NCI-H82 (cell line): ENCODE measurements around the gene IQCF2.
"Not testable (repeated sequence)": the region's sequence is repeated elsewhere in the genome, so short reads cannot be mapped to it uniquely, and the experiment has no call there.

ENCODE experiments used
- DNase-seq: peaks from one replicate; lab custom pipeline; 2025; lab: John Stamatoyannopoulos, UW

IQCF2 gene

GRCh38 chr3:51879937-51880336, 18.5 kb downstream of the IQCF2 start:
- DNase-seq, result no peak

DNA sequence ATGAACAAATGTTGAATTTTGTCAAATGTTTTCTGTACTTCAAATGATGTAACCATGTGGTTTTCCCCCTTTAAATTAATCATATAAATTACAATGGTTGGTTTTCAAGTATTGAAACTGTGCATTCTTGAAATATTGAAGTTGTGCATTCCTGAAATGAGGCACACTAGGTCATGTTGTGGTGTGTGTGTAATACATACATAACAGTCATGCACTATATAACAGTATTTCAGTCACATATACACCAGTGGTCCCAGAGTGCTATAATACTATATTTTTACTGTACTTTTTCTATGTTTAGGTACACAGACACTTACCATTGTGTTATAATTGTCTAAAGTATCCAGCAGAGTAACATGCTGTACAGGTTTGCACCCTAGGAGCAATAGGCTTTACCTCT, 25.0 kb downstream of the IQCF2 start:
- DNase-seq, result no peak

DNA sequence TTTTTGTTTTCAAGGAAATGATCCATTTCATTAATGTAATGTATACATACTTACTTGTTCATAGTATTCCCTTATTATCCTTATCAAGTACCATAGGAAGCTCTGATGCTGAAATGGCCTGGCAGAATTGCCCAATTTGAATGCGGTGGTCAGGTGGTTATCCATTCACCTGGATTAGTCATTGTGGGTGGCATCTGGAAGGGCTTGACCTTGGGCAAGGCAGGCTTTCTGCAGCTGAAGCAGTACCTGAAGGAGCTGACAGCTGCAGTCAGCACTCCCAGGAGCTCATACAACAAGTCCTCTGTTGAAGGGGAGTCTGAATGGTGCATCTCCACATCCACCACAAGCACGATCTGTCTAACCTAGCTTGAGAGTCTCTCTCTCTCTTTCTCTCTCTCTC, 26.2 kb downstream of the IQCF2 start:
- no peak for DNase-seq

GRCh38 chr3:51888463-51889105, 27.2 kb downstream of the IQCF2 start:
- no peak for DNase-seq

GRCh38 chr3:51891242-51892039, 30.0 kb downstream of the IQCF2 start:
- DNase-seq, result no peak

GRCh38 chr3:51894391-51894790, 33.0 kb downstream of the IQCF2 start:
- no peak for DNase-seq

- DNase-seq, result no peak
These were observed 33.5 kb downstream of the IQCF2 start for GRCh38 chr3:51894939-51895338.

- DNase-seq, result no peak
These were observed 35.3 kb downstream of the IQCF2 start for GRCh38 chr3:51896607-51897305.

DNA sequence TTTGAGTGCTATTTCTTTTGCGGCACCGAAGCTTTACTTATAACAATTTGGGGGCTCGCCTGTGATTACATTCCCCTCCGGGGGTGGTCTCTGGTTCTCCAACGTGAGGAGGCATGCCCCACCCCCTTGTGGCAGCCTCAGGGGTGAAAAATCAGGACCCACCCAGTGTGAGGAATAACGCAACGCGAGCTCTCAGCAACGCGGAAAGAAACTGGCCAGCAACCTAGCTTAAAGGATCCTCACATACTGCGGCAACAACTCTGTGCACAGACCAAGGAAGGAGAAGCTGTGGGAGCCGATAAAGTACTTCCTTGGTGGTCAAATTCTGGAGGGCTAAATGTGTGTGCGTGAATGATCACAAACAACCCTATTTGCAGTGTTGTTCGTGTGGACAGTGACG, 36.0 kb downstream of the IQCF2 start:
- no peak for DNase-seq

DNA sequence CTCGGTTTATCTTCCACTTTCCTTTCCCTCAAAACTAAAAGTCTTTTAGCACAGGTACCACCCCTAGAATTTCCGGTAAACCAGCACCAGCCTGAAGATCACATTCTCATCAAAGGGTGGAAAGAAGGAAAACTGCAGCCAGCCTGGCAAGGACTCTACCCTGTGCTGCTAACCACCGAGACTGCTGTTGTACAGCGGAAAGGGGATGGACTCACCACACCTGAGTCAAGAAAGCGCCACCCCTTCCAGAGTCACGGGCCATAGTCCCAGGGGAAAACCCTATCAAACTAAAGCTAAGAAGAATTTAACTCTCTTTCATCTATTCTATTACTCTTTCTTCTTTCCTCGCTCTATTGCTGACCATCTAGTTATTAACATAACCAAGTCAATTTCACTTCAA, 38.6 kb downstream of the IQCF2 start:
- DNase-seq, result not testable (repeated sequence)

DNA sequence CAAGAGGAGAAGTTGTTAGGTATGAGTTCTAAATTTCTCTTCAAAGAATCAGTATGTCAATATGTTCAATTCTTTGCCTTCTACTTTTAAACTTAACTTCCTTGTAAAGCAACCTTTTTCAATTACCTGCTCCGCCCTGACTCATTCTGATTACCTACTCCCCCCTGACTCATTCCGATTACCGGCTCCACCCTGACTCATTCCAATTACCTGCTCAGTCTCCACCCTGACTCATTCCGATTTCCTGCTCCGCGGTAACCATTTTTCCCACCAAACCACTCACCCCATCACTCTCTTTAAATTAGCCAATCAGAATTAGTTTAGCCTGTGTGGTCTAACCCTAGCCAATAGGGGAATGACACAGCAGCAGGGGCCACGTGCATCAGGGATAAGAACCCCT, 40.9 kb downstream of the IQCF2 start:
- DNase-seq, result not testable (repeated sequence)

GRCh38 chr3:51904034-51904823, 42.8 kb downstream of the IQCF2 start:
- no peak for DNase-seq

DNA sequence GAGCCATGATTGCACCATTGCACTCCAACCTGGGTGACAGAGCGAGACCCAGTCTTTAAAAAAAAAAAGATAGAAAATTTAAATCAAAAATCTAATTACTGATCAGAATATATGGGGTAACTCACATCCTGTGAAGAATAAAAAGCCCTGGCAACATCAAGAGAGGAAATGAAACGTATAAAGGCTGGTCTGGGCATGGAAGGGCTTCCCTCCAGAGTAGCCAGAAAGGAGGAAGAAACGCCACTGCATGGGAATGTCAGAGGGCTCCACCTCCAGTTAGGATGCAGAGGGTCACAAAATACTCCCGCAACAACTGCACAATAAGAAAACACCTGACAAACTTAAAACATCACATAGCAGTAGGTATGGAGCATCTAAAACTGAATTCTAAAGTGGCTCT, 46.6 kb downstream of the IQCF2 start:
- DNase-seq, result no peak
